ENCODE data around the gene RNF215.

DNA sequence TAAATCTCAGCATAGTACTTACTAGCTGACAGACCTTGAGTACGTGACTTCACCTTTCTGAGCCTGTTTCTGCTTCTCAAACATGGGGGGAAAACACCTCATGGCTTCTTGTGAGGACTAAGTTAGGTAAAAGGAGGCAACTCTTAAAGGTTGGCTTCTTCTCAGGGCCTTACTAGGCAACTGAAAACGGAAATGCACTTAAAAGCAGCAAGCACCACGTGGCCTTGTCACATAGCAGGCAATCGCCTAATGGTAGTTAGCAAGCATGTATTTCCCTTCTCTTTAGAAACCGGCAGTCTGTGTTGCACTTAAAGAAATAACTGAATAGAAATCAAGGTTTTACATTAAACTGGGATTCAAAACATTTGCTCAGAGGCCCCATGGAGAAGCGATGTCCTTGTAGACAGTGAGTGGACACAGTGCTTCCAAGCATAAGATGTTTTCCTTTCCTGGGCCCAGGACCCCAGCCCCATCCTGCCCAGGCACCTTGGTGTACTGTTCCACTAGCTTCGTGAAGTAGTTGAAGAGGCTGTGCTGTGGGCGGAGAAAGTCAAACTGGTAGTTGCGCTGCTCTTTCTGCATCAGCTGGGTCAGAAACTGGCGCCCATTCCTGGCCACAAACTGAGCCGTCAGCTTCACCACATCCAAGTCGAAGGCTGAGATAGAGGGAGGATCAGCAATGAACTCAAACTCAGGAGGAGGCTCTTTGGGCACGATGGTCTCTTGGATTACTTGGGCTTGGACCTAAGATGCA lies 42.6 kb downstream of the RNF215 start:
- TF ChIP-seq, protein P1, sequence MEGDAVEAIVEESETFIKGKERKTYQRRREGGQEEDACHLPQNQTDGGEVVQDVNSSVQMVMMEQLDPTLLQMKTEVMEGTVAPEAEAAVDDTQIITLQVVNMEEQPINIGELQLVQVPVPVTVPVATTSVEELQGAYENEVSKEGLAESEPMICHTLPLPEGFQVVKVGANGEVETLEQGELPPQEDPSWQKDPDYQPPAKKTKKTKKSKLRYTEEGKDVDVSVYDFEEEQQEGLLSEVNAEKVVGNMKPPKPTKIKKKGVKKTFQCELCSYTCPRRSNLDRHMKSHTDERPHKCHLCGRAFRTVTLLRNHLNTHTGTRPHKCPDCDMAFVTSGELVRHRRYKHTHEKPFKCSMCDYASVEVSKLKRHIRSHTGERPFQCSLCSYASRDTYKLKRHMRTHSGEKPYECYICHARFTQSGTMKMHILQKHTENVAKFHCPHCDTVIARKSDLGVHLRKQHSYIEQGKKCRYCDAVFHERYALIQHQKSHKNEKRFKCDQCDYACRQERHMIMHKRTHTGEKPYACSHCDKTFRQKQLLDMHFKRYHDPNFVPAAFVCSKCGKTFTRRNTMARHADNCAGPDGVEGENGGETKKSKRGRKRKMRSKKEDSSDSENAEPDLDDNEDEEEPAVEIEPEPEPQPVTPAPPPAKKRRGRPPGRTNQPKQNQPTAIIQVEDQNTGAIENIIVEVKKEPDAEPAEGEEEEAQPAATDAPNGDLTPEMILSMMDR (IDR thresholded peaks at IDR 0.05; ENCODE audit: low read length): no peak
- TF ChIP-seq EZH2 (optimal IDR thresholded peaks at IDR 0.05; ENCODE audit: low read depth, low read length): no peak
